T1000 (cell line): ENCODE data around the gene GJD2.

ENCODE experiments used
- DNase-seq: peaks from one replicate; lab custom pipeline; 2025; ENCODE audit warnings: mixed read lengths; lab: John Stamatoyannopoulos, UW

The GJD2 gene

GRCh38 chr15:34773013-34773412, 18.2 kb upstream of the GJD2 start:
- DNase-seq: no peak

GRCh38 chr15:34772312-34772711, 17.5 kb upstream of the GJD2 start:
- DNase-seq: no peak

- no peak for DNase-seq
Observed at GRCh38 chr15:34769711-34770110, 14.9 kb upstream of the GJD2 start.

GRCh38 chr15:34768530-34768929, 13.7 kb upstream of the GJD2 start:
- no peak for DNase-seq

GRCh38 chr15:34765741-34766140, 10.9 kb upstream of the GJD2 start:
- no peak for DNase-seq

- DNase-seq: no peak
Observed at GRCh38 chr15:34760909-34761308, 6.1 kb upstream of the GJD2 start.

- DNase-seq: no peak
Observed at GRCh38 chr15:34759992-34760391, 5.2 kb upstream of the GJD2 start.

- no peak for DNase-seq
Observed at GRCh38 chr15:34759347-34759746, 4.5 kb upstream of the GJD2 start.

- no peak for DNase-seq
Observed at GRCh38 chr15:34757262-34757661, 2.5 kb upstream of the GJD2 start.

- DNase-seq: no peak
Observed at GRCh38 chr15:34755419-34755773, 598 bp upstream of the GJD2 start.

- no peak for DNase-seq
Observed at GRCh38 chr15:34754171-34754601, 612 bp downstream of the GJD2 start.

GRCh38 chr15:34753236-34753894, 1.4 kb downstream of the GJD2 start:
- peak; percentile 1 for DNase-seq

- no peak for DNase-seq
Observed at GRCh38 chr15:34749691-34750090, 5.1 kb downstream of the GJD2 start.

GRCh38 chr15:34739346-34739745, 15.5 kb downstream of the GJD2 start:
- DNase-seq: no peak

- DNase-seq: no peak
Observed at GRCh38 chr15:34738002-34738401, 16.8 kb downstream of the GJD2 start.

- DNase-seq: no peak
Observed at GRCh38 chr15:34737477-34737876, 17.3 kb downstream of the GJD2 start.

GRCh38 chr15:34734303-34734702, 20.5 kb downstream of the GJD2 start:
- DNase-seq: no peak

- DNase-seq: no peak
Observed at GRCh38 chr15:34733621-34734020, 21.2 kb downstream of the GJD2 start.

GRCh38 chr15:34732430-34732829, 22.4 kb downstream of the GJD2 start:
- no peak for DNase-seq

- no peak for DNase-seq
Observed at GRCh38 chr15:34730701-34731100, 24.1 kb downstream of the GJD2 start.

- no peak for DNase-seq
Observed at GRCh38 chr15:34729886-34730285, 24.9 kb downstream of the GJD2 start.

GRCh38 chr15:34729056-34729455, 25.7 kb downstream of the GJD2 start:
- DNase-seq: no peak

GRCh38 chr15:34726406-34727100, 28.2 kb downstream of the GJD2 start:
- no peak for DNase-seq

- DNase-seq: no peak
Observed at GRCh38 chr15:34725556-34725955, 29.2 kb downstream of the GJD2 start.
